GM10266 (cell line): ENCODE measurements around the gene MEOX1.

Experiments
- DNase-seq: peaks from one replicate; pipeline ENCODE4 v3.0.0; 2012; ENCODE audit errors: extremely low spot score
- TF ChIP-seq, protein P1 (sequence below): IDR thresholded peaks from 2 replicates; pipeline ENCODE4 v1.5.1; 2012; ENCODE audit warnings: mild to moderate bottlenecking, low read depth; ENCODE audit not compliant: control insufficient read depth, insufficient read depth; ENCODE audit errors: missing control alignments

The MEOX1 gene

DNA sequence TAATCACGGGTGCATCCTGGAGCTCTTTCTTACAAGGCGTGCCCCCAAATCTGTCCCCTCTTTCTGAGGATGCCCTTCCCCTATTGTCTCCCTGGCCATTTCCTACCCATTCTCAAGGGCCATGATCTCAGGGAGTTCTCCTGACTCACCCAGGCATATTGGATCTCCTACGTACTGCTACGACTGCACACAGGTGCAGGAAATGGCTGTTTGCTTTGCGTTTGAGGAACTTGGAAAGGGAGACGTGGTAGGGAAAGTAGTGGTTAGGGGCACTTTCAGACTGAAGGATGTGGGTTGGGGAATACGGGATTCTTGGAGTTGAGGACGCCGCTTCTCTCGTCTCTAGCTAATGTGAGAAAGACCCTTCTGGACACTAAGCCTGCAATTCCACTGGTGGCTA, 18.7 kb upstream of the MEOX1 start:
- TF ChIP-seq, protein P1, sequence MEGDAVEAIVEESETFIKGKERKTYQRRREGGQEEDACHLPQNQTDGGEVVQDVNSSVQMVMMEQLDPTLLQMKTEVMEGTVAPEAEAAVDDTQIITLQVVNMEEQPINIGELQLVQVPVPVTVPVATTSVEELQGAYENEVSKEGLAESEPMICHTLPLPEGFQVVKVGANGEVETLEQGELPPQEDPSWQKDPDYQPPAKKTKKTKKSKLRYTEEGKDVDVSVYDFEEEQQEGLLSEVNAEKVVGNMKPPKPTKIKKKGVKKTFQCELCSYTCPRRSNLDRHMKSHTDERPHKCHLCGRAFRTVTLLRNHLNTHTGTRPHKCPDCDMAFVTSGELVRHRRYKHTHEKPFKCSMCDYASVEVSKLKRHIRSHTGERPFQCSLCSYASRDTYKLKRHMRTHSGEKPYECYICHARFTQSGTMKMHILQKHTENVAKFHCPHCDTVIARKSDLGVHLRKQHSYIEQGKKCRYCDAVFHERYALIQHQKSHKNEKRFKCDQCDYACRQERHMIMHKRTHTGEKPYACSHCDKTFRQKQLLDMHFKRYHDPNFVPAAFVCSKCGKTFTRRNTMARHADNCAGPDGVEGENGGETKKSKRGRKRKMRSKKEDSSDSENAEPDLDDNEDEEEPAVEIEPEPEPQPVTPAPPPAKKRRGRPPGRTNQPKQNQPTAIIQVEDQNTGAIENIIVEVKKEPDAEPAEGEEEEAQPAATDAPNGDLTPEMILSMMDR: no peak
- DNase-seq: no peak

DNA sequence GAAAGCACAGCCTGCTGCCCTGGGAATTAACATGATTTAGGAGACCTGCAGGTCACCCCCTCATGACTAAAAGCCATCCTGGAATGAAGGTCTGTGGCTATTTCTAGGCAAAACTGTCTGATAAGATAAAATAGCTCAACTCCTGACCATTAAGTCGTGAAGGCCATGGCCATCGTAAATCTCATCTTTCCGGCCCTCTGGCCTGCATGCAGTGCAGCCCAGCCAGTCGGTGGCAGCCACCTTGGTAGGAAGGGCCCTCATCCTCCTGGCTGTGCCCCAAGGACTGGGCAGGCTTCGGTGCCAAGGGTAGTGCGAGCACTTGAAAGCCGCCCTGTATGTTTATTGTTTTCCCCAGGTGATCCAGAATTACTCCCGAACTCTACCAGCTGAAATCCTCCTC, 18.2 kb upstream of the MEOX1 start:
- no peak for DNase-seq
- TF ChIP-seq, protein P1: no peak

DNA sequence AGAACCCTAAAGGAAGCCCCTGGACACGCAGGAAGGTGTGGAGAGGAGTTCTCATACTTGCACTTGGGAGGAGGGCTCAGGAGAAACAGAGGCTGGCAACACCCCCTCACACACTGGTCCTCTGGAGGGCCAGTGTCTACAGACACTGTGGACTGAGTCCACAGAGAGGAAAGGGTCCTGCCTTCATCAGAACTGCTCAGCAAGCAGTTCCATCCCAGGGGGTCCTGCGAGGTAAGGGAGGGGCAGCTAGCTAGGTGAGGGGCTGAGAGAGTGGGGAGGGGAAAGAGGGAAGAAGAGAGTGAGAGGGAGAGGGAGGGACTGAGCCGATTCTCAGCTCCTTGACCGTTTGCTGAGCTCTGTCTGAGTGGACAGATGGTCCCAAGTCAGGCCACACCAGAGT, 17.7 kb upstream of the MEOX1 start:
- no peak for DNase-seq
- TF ChIP-seq, protein P1: no peak

DNA sequence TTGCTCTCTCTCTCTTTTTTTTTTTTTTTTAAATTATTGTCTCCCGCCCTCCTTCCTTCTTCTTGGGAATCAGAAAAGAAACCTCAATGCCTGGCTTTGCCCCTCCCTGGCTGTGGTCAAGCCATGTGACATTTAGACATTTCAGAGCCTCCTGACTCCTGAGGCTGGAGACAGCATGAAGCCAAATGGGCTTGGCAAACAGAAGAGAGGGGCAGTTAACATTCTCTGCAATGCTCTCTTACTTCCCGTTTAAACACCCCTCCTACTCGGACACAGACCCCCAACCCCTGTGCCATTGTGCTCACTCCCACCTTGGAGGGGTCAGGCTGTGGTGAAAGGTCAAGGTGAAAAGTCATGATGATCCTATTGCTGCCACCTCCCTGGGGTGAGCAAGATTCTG, 14.7 kb upstream of the MEOX1 start:
- no peak for DNase-seq
- TF ChIP-seq, protein P1: no peak

DNA sequence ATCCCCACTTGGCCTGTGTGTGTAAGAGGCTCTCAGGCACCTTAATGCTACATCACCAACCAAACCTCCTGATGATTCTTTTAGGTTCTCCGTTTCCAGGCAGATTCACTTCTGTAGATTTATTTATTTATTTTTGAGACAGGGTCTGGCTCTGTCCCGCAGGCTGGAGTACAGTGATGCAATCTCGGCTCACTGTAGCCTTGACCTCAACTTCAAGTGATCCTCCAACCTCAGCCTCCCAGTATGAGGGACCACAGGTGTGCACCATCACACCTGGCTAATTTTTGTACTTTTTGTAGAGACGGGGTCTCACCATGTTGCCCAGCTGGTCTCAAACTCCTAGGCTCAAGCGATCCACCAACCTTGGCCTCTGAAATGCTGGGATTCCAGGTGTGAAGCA, 12.7 kb upstream of the MEOX1 start:
- TF ChIP-seq, protein P1: no peak
- no peak for DNase-seq

DNA sequence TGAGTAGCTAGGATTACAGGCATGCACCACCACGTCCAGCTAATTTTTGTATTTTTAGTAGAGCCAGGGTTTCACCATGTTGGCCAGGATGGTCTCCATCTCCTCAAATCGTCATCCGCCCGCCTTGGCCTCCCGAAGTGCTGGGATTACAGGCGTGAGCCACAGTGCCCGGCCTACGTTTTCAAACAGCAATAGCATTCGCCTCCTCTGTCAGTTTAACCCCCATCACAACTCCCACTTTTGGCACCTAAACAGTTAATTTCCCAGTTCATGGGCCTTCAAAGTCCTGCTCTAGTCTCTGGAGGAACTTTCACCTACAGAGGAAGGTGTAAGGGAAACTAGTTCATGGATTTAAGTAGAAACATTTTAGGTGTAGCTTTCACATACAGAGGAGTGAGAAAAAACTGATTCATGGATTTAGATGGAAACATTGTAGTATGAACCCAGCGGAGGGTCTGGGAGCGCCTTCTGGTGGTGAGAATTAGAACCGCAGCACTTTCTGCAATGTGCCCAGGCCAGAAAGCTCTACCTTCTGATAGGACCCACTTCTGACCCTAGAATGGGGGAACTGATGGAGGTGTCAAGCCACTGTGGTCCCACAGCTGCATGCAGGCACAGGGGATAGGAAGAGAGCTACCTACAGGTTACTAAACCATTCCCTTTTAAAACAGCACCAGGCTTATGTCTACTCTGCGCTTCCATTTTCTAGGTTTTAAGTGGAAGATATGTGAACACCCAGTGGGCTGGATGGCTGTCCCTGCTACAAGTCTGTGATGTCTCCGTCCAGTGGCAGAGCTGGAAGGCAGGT, 12.0 kb upstream of the MEOX1 start:
- TF ChIP-seq, protein P1: peak; percentile 82
- peak; percentile 65 for DNase-seq

DNA sequence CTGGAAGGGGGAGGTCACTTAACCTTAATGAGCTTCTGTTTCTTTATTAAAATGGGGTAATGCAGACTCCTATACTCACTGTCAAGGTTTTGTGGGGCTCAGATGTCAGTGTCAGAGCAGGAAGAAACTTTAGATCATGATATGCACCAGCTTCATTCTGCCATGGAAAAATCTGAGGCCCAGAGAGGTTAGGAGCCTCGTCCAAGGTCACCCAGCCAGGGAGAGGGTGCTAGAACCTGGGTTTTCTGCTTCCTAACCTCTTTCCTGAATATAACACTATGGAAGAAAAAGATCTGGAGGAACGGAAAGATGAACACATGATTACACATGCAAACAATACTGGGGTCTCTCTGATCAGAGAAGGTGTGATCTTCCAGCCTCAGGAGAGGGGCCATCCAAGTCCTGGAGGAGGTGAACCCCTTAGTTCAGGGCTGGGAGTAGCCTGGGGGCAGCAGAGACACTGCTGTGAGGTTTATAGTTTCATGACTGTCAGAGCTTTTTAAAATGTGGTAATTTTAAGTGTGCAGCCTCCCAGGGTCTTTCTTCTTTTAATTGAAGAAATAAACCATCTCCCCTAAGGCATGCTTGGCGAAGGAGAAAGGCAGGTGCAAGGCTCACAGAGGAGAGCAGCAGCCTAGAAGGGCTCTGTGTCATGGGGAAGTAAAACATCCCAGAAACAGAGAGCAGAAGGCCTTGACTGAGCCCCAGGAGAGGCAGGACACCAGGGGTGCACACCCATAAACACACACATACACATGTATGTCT, 10.2 kb upstream of the MEOX1 start:
- DNase-seq: no peak
- TF ChIP-seq, protein P1: no peak
